PC-3 (cell line): ENCODE results near the gene TCF20. TPM values are rescaled to one million over a fixed set of nuclear protein-coding genes. Genes with fewer than 3 reads are reported as not detected.

Experiments used
- ATAC-seq: fragments of 200-7000 bp; cut with Tn5 transposase; 2 replicates; pipeline ENCODE4 v1.9.1; 2020; ENCODE audit warnings: mild to moderate bottlenecking, moderate library complexity
- BruUV-seq: library from RNA; stranded (reverse); fragments of 400-500 nt; replicated peaks from 2 replicates; lab custom pipeline; 2021; lab: Mats Ljungman, UMichigan
- CTCF ChIA-PET: fragments of 300-600 bp; sonication (Branson Sonifier 250); formaldehyde crosslinking; loops from one replicate; lab custom pipeline; 2022; ENCODE audit warnings: antibody characterized with exemption; lab: Charles Lee
- POLR2A ChIA-PET: fragments of 300-600 bp; sonication (Branson Sonifier 250); formaldehyde crosslinking; loops from one replicate; lab custom pipeline; 2022; ENCODE audit warnings: antibody characterized with exemption; ENCODE audit not compliant: unreplicated experiment; lab: Charles Lee
- DNase-seq: peaks from one replicate; pipeline ENCODE4 v3.0.0-alpha.2; 2015
- H2AFZ ChIP-seq: fragments of 300-600 bp; sonication (generic); 2 replicates; pipeline ENCODE4 v1.6.0; 2016; ENCODE audit warnings: antibody characterized with exemption, low read length
- H3F3A ChIP-seq: fragments of 300-600 bp; sonication (generic); one replicate; pipeline ENCODE4 v1.6.0; 2017; ENCODE audit warnings: antibody characterized with exemption, low read length, control low read depth, mild to moderate bottlenecking; ENCODE audit not compliant: unreplicated experiment
- H3K27ac ChIP-seq: fragments of 300-600 bp; sonication (generic); 2 replicates; pipeline ENCODE4 v1.5.1; 2016; ENCODE audit warnings: mild to moderate bottlenecking, low read length
- H3K27me3 ChIP-seq: fragments of 300-600 bp; sonication (generic); 2 replicates; pipeline ENCODE4 v1.6.1; 2016; ENCODE audit warnings: low read length, mixed read lengths
- H3K36me3 ChIP-seq: fragments of 300-600 bp; sonication (generic); 2 replicates; pipeline ENCODE4 v1.6.1; 2016; ENCODE audit warnings: low read depth, mixed run types, low read length, mixed read lengths
- H3K4me1 ChIP-seq: fragments of 300-600 bp; sonication (generic); 2 replicates; pipeline ENCODE4 v1.5.1; 2016; ENCODE audit warnings: low read length; ENCODE audit not compliant: insufficient read depth
- H3K4me2 ChIP-seq: fragments of 300-600 bp; sonication (generic); 2 replicates; pipeline ENCODE4 v1.6.0; 2016; ENCODE audit warnings: low read length
- H3K4me3 ChIP-seq: fragments of 300-600 bp; sonication (generic); 2 replicates; pipeline ENCODE4 v1.5.1; 2016; ENCODE audit warnings: mild to moderate bottlenecking, low read length, mixed read lengths
- H3K79me2 ChIP-seq: fragments of 300-600 bp; sonication (generic); 2 replicates; pipeline ENCODE4 v1.6.1; 2017; ENCODE audit warnings: low read length, mixed read lengths
- H3K9ac ChIP-seq: fragments of 300-600 bp; sonication (generic); 2 replicates; pipeline ENCODE4 v1.6.0; 2016; ENCODE audit warnings: mild to moderate bottlenecking, low read length
- H3K9me2 ChIP-seq: fragments of 300-600 bp; sonication (generic); replicated peaks from 2 replicates; pipeline ENCODE4 v1.6.1; 2016; ENCODE audit warnings: mixed run types, low read length, mixed read lengths
- H3K9me3 ChIP-seq: fragments of 300-600 bp; sonication (generic); 2 replicates; pipeline ENCODE4 v1.6.1; 2016; ENCODE audit warnings: low read length, mixed read lengths
- H4K20me1 ChIP-seq: fragments of 300-600 bp; sonication (generic); 2 replicates; pipeline ENCODE4 v1.6.1; 2016; ENCODE audit warnings: low read length, mixed read lengths
- EZH2 ChIP-seq: fragments of 300-600 bp; sonication (generic); IDR thresholded peaks from one replicate; pipeline ENCODE4 v1.6.1; 2017; ENCODE audit warnings: antibody characterized with exemption, mild to moderate bottlenecking, low read length; ENCODE audit not compliant: unreplicated experiment
- EZH2phosphoT487 ChIP-seq: fragments of 300-600 bp; sonication (generic); IDR thresholded peaks from 2 replicates; pipeline ENCODE4 v1.6.1; 2018; ENCODE audit warnings: mild to moderate bottlenecking, antibody characterized with exemption, low read length, borderline replicate concordance
- intact Hi-C: fragments of 100-400 bp; cut with micrococcal nuclease; formaldehyde crosslinking; loops from 2 replicates; pipeline ENCODE4 v1.9.0; 2023
- total RNA-seq: library from RNA; depleted of rRNA; stranded (reverse); fragments of >200 nt; gene quantifications from 2 replicates; pipeline ENCODE4 v1.2.3, GENCODE V29; 2014
- TF ChIP-seq, protein P1 (sequence below): fragments of 300-600 bp; sonication (generic); conservative IDR thresholded peaks from 2 replicates; pipeline ENCODE4 v1.5.1; 2017; ENCODE audit warnings: antibody characterized with exemption, low read depth, mild to moderate bottlenecking, low read length

TCF20 gene
- total RNA-seq, 1 experiment from 2014 or later: 36.0 TPM

DNA sequence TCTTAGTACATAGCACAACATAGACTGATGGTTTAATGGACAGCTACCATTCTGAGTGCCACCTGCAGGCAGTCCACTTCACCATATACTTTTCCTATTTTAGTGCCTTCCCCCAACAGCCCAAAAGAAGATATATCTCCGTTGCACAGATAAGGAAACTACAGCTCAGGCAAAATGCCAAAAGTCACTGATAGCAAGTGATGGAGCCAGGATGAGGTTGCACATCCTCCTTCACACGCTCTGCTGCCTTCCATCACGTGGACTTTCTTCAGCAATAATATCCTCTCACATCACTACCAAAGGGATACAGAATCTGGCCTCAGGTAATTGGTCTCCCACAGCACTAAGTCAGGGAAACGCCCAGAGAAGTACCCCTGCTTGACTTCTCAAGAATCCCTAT is 7.5 kb downstream of the TCF20 start:
- peaks cover 31% of the 10 kb centered on the region; the same call in 1 of the 2 replicates for H4K20me1 ChIP-seq
- H3K36me3 ChIP-seq: no peaks in the 10 kb centered on the region
- no peak overlapping the region for H3K4me2 ChIP-seq
- H3K9me3 ChIP-seq: no peaks in the 10 kb centered on the region
- H3K9ac ChIP-seq: no peak overlapping the region
- H3K79me2 ChIP-seq: peaks cover 98% of the 10 kb centered on the region
- no peaks in the 10 kb centered on the region for H3K9me2 ChIP-seq
- no peak overlapping the region for H3K4me3 ChIP-seq
- no peaks in the 10 kb centered on the region for H3F3A ChIP-seq
- ATAC-seq (no peak), DNase-seq (no peak)
- TF ChIP-seq EZH2 (no peak), EZH2phosphoT487 (no peak)
- TF ChIP-seq, protein P1, sequence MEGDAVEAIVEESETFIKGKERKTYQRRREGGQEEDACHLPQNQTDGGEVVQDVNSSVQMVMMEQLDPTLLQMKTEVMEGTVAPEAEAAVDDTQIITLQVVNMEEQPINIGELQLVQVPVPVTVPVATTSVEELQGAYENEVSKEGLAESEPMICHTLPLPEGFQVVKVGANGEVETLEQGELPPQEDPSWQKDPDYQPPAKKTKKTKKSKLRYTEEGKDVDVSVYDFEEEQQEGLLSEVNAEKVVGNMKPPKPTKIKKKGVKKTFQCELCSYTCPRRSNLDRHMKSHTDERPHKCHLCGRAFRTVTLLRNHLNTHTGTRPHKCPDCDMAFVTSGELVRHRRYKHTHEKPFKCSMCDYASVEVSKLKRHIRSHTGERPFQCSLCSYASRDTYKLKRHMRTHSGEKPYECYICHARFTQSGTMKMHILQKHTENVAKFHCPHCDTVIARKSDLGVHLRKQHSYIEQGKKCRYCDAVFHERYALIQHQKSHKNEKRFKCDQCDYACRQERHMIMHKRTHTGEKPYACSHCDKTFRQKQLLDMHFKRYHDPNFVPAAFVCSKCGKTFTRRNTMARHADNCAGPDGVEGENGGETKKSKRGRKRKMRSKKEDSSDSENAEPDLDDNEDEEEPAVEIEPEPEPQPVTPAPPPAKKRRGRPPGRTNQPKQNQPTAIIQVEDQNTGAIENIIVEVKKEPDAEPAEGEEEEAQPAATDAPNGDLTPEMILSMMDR: no peak
- no TSS peak for BruUV-seq
- no peaks in the 10 kb centered on the region for H3K27me3 ChIP-seq
- intact Hi-C loops: no loop called here
- H3K4me1 ChIP-seq: no peaks in the 10 kb centered on the region
- no peak overlapping the region for H3K27ac ChIP-seq
- CTCF ChIA-PET: no interaction called here
- POLR2A ChIA-PET: no interaction called here
- H2AFZ ChIP-seq: no peak overlapping the region

DNA sequence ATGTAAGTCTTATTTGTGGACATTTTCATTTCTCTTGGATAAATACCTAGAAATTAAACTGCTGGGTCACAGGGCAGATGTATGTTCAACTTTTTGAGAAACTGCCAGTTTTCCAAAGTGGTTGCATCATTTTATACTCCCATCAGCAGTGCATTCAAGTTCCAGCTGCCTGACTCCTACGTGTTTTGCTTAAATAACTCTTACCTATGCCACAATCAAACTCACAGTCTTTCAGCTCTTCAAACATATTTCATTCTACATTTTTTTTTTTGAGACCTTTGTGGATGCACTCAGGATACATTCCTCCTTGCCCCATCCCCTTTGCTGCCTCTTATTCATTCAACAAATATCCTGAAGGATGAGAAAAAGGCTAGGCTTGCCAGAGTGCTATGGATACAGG is 9.2 kb downstream of the TCF20 start:
- POLR2A ChIA-PET: no interaction called here
- intact Hi-C loops: no loop called here
- Histone ChIP-seq H3K4me3 (no peak overlapping the region), H3K4me2 (no peak overlapping the region), H3K9ac (no peak overlapping the region), H3K4me1 (no peaks in the 10 kb centered on the region), H3K27me3 (no peaks in the 10 kb centered on the region), H4K20me1 (peaks cover 36% of the 10 kb centered on the region; the same call in 1 of the 2 replicates), H3K79me2 (peaks cover 98% of the 10 kb centered on the region), H3K9me2 (no peaks in the 10 kb centered on the region), H3K9me3 (no peaks in the 10 kb centered on the region), H2AFZ (no peak overlapping the region), H3F3A (no peaks in the 10 kb centered on the region), H3K27ac (no peak overlapping the region), H3K36me3 (no peaks in the 10 kb centered on the region)
- DNase-seq (no peak), ATAC-seq (no peak)
- BruUV-seq: no TSS peak
- TF ChIP-seq EZH2 (no peak), EZH2phosphoT487 (no peak)
- TF ChIP-seq, protein P1: no peak
- CTCF ChIA-PET: no interaction called here

GRCh38 chr22:42258126-42258525 is 12.3 kb downstream of the TCF20 start:
- ChIA-PET POLR2A (no interaction called here), CTCF (no interaction called here)
- Histone ChIP-seq H2AFZ (no peak overlapping the region), H3K4me2 (no peak overlapping the region), H3K27ac (no peak overlapping the region), H3K9ac (no peak overlapping the region), H3K36me3 (no peaks in the 10 kb centered on the region), H3K79me2 (peaks cover 98% of the 10 kb centered on the region), H3K4me1 (no peaks in the 10 kb centered on the region), H4K20me1 (peaks cover 21% of the 10 kb centered on the region; the same call in 1 of the 2 replicates), H3K27me3 (no peaks in the 10 kb centered on the region), H3K4me3 (no peak overlapping the region), H3K9me2 (no peaks in the 10 kb centered on the region), H3F3A (no peaks in the 10 kb centered on the region), H3K9me3 (no peaks in the 10 kb centered on the region)
- BruUV-seq: no TSS peak
- TF ChIP-seq, protein P1: no peak
- no peak for TF ChIP-seq EZH2
- TF ChIP-seq EZH2phosphoT487: no peak
- DNase-seq: no peak
- intact Hi-C loops: no loop called here
- ATAC-seq: no peak
